ENCODE data around the gene NFRKB. TPM values are rescaled to one million over a fixed set of nuclear protein-coding genes. Genes with fewer than 3 reads are reported as not detected.
"Not testable (repeated sequence)": the region's sequence is repeated elsewhere in the genome, so short reads cannot be mapped to it uniquely, and the experiment has no call there.

The NFRKB gene
- total RNA-seq, 1 donor from 2014 or later, result 56.9 TPM

GRCh38 chr11:129880311-129880710, 15.1 kb downstream of the NFRKB start:
- H3K9me3 Mint-ChIP-seq, result no peaks in the 10 kb centered on the region
- H3K27ac Mint-ChIP-seq (ENCODE audit: unreplicated experiment), result no peak overlapping the region
- H3K4me3 Mint-ChIP-seq, result no peak overlapping the region
- no peaks in the 10 kb centered on the region for H3K27me3 Mint-ChIP-seq (ENCODE audit: low read depth)
- H3K4me1 Mint-ChIP-seq, result no peaks in the 10 kb centered on the region
- TF ChIP-seq, protein P1, sequence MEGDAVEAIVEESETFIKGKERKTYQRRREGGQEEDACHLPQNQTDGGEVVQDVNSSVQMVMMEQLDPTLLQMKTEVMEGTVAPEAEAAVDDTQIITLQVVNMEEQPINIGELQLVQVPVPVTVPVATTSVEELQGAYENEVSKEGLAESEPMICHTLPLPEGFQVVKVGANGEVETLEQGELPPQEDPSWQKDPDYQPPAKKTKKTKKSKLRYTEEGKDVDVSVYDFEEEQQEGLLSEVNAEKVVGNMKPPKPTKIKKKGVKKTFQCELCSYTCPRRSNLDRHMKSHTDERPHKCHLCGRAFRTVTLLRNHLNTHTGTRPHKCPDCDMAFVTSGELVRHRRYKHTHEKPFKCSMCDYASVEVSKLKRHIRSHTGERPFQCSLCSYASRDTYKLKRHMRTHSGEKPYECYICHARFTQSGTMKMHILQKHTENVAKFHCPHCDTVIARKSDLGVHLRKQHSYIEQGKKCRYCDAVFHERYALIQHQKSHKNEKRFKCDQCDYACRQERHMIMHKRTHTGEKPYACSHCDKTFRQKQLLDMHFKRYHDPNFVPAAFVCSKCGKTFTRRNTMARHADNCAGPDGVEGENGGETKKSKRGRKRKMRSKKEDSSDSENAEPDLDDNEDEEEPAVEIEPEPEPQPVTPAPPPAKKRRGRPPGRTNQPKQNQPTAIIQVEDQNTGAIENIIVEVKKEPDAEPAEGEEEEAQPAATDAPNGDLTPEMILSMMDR (conservative IDR thresholded peaks at IDR 0.05), result no peak
- peaks cover 11% of the 10 kb centered on the region for H3K36me3 Mint-ChIP-seq (ENCODE audit: low read depth)
- no peak for DNase-seq (ENCODE audit: low read depth, low spot score)

DNA sequence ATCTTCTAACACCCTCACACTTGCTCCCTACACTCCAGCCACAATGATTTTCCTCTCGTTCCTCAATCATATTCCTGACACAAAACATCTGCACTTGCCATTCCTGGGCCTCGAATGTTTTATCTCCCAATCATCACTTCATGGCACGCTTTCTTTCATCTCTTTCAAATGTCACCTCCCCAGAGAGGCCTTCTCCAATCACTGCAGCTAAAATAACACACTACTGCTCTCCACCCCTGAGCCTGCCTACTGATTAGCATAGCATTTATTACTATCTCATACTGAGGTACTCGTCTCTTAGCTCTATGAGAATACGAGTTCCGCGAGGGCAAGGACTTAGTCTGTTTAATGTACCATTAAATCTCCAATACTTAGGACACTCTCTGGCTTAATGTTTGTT, 23.5 kb downstream of the NFRKB start:
- H3K27ac Mint-ChIP-seq (ENCODE audit: unreplicated experiment), result no peak overlapping the region
- no peak overlapping the region for H3K4me3 Mint-ChIP-seq
- no peaks in the 10 kb centered on the region for H3K4me1 Mint-ChIP-seq
- H3K36me3 Mint-ChIP-seq (ENCODE audit: low read depth), result peaks cover 23% of the 10 kb centered on the region
- H3K9me3 Mint-ChIP-seq, result no peaks in the 10 kb centered on the region
- TF ChIP-seq, protein P1 (conservative IDR thresholded peaks at IDR 0.05), result no peak
- H3K27me3 Mint-ChIP-seq (ENCODE audit: low read depth), result no peaks in the 10 kb centered on the region
- DNase-seq (ENCODE audit: low read depth, low spot score), result no peak

GRCh38 chr11:129868626-129869025, 26.8 kb downstream of the NFRKB start:
- not testable (repeated sequence) for H3K9me3 Mint-ChIP-seq; H3K4me1 Mint-ChIP-seq; H3K4me3 Mint-ChIP-seq; H3K27ac Mint-ChIP-seq (ENCODE audit: unreplicated experiment); H3K27me3 Mint-ChIP-seq (ENCODE audit: low read depth); DNase-seq (ENCODE audit: low read depth, low spot score)
- H3K36me3 Mint-ChIP-seq (ENCODE audit: low read depth), result peaks cover 34% of the 10 kb centered on the region

- peaks cover 9% of the 10 kb centered on the region for H3K4me1 Mint-ChIP-seq
Observed at GRCh38 chr11:129866311-129866710, 29.1 kb downstream of the NFRKB start.

DNA sequence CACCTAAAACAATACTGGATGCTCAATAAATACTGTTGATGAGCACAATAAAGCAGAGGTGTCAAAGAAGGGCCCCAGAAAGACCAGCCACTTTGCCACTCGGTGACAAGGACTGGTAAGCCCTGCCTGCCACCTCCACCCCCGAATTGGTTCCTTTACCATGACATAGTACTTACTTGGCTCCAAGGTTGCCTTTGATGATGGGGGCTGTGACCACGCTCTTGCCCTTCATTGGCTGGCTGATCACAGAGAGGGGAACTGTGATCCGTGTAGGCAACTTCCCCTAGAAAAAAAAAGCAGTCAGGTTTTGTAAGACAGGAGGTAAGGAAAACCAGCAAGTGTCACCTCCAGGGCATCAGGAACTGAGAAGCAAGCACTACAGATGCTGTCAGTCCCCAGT, 29.7 kb downstream of the NFRKB start:
- Mint-ChIP-seq H3K27ac (ENCODE audit: unreplicated experiment) (no peak overlapping the region), H3K27me3 (ENCODE audit: low read depth) (no peaks in the 10 kb centered on the region), H3K4me1 (peaks cover 9% of the 10 kb centered on the region), H3K4me3 (no peak overlapping the region), H3K36me3 (ENCODE audit: low read depth) (peaks cover 35% of the 10 kb centered on the region), H3K9me3 (no peaks in the 10 kb centered on the region)
- TF ChIP-seq, protein P1 (conservative IDR thresholded peaks at IDR 0.05), result no peak
- no peak for DNase-seq (ENCODE audit: low read depth, low spot score)

More at GRCh38 chr11:129866311-129866710, 29.1 kb downstream of the NFRKB start:
- no peaks in the 10 kb centered on the region for H3K9me3 Mint-ChIP-seq
- DNase-seq (ENCODE audit: low read depth, low spot score), result no peak
- no peak overlapping the region for H3K27ac Mint-ChIP-seq (ENCODE audit: unreplicated experiment)
- no peak overlapping the region for H3K4me3 Mint-ChIP-seq
- TF ChIP-seq, protein P1 (conservative IDR thresholded peaks at IDR 0.05), result no peak
- no peaks in the 10 kb centered on the region for H3K27me3 Mint-ChIP-seq (ENCODE audit: low read depth)
- peaks cover 40% of the 10 kb centered on the region for H3K36me3 Mint-ChIP-seq (ENCODE audit: low read depth)

GRCh38 chr11:129864811-129865210, 30.6 kb downstream of the NFRKB start:
- H3K4me3 Mint-ChIP-seq, result no peak overlapping the region
- H3K4me1 Mint-ChIP-seq, result peaks cover 9% of the 10 kb centered on the region
- H3K27me3 Mint-ChIP-seq (ENCODE audit: low read depth), result no peaks in the 10 kb centered on the region
- H3K36me3 Mint-ChIP-seq (ENCODE audit: low read depth), result peaks cover 35% of the 10 kb centered on the region
- no peak overlapping the region for H3K27ac Mint-ChIP-seq (ENCODE audit: unreplicated experiment)
- H3K9me3 Mint-ChIP-seq, result no peaks in the 10 kb centered on the region
- no peak for DNase-seq (ENCODE audit: low read depth, low spot score)
- TF ChIP-seq, protein P1 (conservative IDR thresholded peaks at IDR 0.05), result no peak
